K562 (cell line): ENCODE results near the gene C8A. TPM values are rescaled to one million over a fixed set of nuclear protein-coding genes. Genes with fewer than 3 reads are reported as not detected.

Source experiments
- ATAC-seq: fragments of 200-7000 bp; cut with Tn5 transposase; 3 replicates; pipeline ENCODE4 v1.9.1; 2020; ENCODE audit warnings: moderate library complexity
- BruUV-seq: library from RNA; stranded (reverse); fragments of 400-500 nt; replicated peaks from 2 replicates; lab custom pipeline; 2021; lab: Mats Ljungman, UMichigan
- CTCF ChIA-PET: fragments of 300-600 bp; formaldehyde crosslinking; extraction: SDS; loops from one replicate; lab custom pipeline; 2021; ENCODE audit warnings: low intra/inter-chr PET ratio; lab: Yijun Ruan, JAX
- POLR2A ChIA-PET: fragments of 300-600, 350-650 bp; sonication (Branson Sonifier 250); formaldehyde crosslinking; extraction: SDS; loops from one replicate; lab custom pipeline; 2021; ENCODE audit warnings: antibody characterized with exemption, inconsistent platforms; lab: Yijun Ruan, JAX
- DNase-seq, 4 experiments: peaks; one replicate each; pipeline versions ENCODE4 v3.0.0 to v3.0.0-alpha.2; 2011 to 2018; ENCODE audit warnings: low spot score in 3 of 4, mixed read lengths in 3 of 4; ENCODE audit errors: extremely low read depth in 1 of 4
- FAIRE-seq: peaks from 2 replicates; lab custom pipeline; 2011; peaks lifted over from hg19 to GRCh38; lab: Jason Lieb, UNC
- H2AFZ ChIP-seq: 2 replicates; pipeline ENCODE4 v1.6.0; 2011; ENCODE audit warnings: low read depth, low read length, control low read depth, inconsistent platforms
- H3K27ac ChIP-seq: fragments of 200-600 bp; 3 replicates; pipeline ENCODE4 v1.8.0; 2011; ENCODE audit warnings: low read depth, mild to moderate bottlenecking, control low read depth, inconsistent platforms, low read length, moderate library complexity, mixed read lengths; ENCODE audit errors: extremely low read depth
- H3K27me3 ChIP-seq, 2 experiments: fragments of 300-600 bp in 1 of 2; 2 replicates in 1 of 2; 3 replicates in 1 of 2; pipeline versions ENCODE4 v1.6.0 to v1.8.0; 2011; ENCODE audit warnings: inconsistent platforms in 2 of 2, low read length in 2 of 2, mild to moderate bottlenecking in 1 of 2, mixed read lengths in 1 of 2, moderate library complexity in 1 of 2; ENCODE audit not compliant: control insufficient read depth in 2 of 2, insufficient read depth in 2 of 2
- H3K36me3 ChIP-seq: fragments of 300-600 bp; 3 replicates; pipeline ENCODE4 v1.8.0; 2011; ENCODE audit warnings: mild to moderate bottlenecking, low read length, inconsistent platforms; ENCODE audit not compliant: control insufficient read depth, insufficient read depth
- H3K4me1 ChIP-seq, 2 experiments: fragments of 200-600 bp in 1 of 2; replicated peaks in 1 of 2; 2 replicates in 1 of 2; 3 replicates in 1 of 2; pipeline versions ENCODE4 v1.5.1 to v1.8.0; 2011; ENCODE audit warnings: inconsistent platforms in 2 of 2, low read length in 2 of 2, mild to moderate bottlenecking in 1 of 2, mixed read lengths in 1 of 2, moderate library complexity in 1 of 2; ENCODE audit not compliant: control insufficient read depth in 2 of 2, insufficient read depth in 2 of 2
- H3K4me2 ChIP-seq: 2 replicates; pipeline ENCODE4 v1.6.1; 2011; ENCODE audit warnings: low read length, control low read depth, inconsistent platforms, mixed read lengths; ENCODE audit not compliant: insufficient read depth
- H3K4me3 ChIP-seq: fragments of 200-600 bp; sonication (generic), shearing (Covaris generic); 2 replicates; pipeline ENCODE4 v1.5.1; 2016; ENCODE audit warnings: control low read depth, inconsistent platforms
- H3K79me2 ChIP-seq: fragments of 200-600 bp; 3 replicates; pipeline ENCODE4 v1.8.0; 2011; ENCODE audit warnings: low read length, inconsistent platforms; ENCODE audit not compliant: control insufficient read depth, insufficient read depth
- H3K9ac ChIP-seq, 2 experiments: 2 replicates each; pipeline versions ENCODE4 v1.6.0 to v1.6.1; 2011; ENCODE audit warnings: low read depth in 2 of 2, low read length in 2 of 2, control low read depth in 1 of 2, inconsistent platforms in 1 of 2, mild to moderate bottlenecking in 1 of 2, mixed read lengths in 1 of 2; ENCODE audit not compliant: insufficient read depth in 1 of 2
- H3K9me1 ChIP-seq: one replicate; pipeline ENCODE4 v1.6.0; 2011; ENCODE audit warnings: inconsistent platforms, mild to moderate bottlenecking, low read length, moderate library complexity; ENCODE audit not compliant: control insufficient read depth, insufficient read depth
- H3K9me3 ChIP-seq: replicated peaks from 2 replicates; pipeline ENCODE4 v1.5.1; 2011; ENCODE audit warnings: low read depth, low read length, inconsistent platforms; ENCODE audit not compliant: control insufficient read depth, insufficient read depth
- H4K20me1 ChIP-seq: replicated peaks from 2 replicates; pipeline ENCODE4 v1.6.1; 2011; ENCODE audit warnings: low read length, inconsistent platforms, mixed read lengths; ENCODE audit not compliant: control insufficient read depth, insufficient read depth
- CBFA2T3 ChIP-seq: fragments of 450-650 bp; IDR thresholded peaks from 2 replicates; pipeline ENCODE4 v1.6.1; 2017
- DPF2 ChIP-seq: fragments of 450-650 bp; IDR thresholded peaks from 2 replicates; pipeline ENCODE4 v1.6.1; 2016
- ELF2 ChIP-seq: fragments of 250-450 bp; sonication (Bioruptor Pico); IDR thresholded peaks from 2 replicates; pipeline ENCODE4 v1.5.0; 2021; ENCODE audit warnings: mild to moderate bottlenecking
- FOXJ3 ChIP-seq: sonication (generic); formaldehyde crosslinking; IDR thresholded peaks from 2 replicates; pipeline ENCODE4 v1.4.0; 2020; ENCODE audit warnings: mild to moderate bottlenecking, missing genetic modification reagents
- GTF2B ChIP-seq: IDR thresholded peaks from 2 replicates; pipeline ENCODE4 v1.6.1; 2011; ENCODE audit not compliant: insufficient read length; ENCODE audit errors: extremely low read depth
- KLF16 ChIP-seq: IDR thresholded peaks from 2 replicates; pipeline ENCODE4 v1.6.1; 2016; ENCODE audit warnings: antibody characterized with exemption
- KLF6 ChIP-seq: fragments of 250-450 bp; sonication (Bioruptor Pico); IDR thresholded peaks from 2 replicates; pipeline ENCODE4 v1.4.0; 2020; ENCODE audit warnings: mild to moderate bottlenecking, moderate library complexity, borderline replicate concordance
- REST ChIP-seq, 2 experiments: fragments of 450-650 bp; formaldehyde crosslinking in 1 of 2; IDR thresholded peaks; 2 replicates each; pipeline versions ENCODE4 v1.4.0 to v1.6.1; 2014 to 2020; ENCODE audit warnings: mild to moderate bottlenecking in 2 of 2, borderline replicate concordance in 1 of 2, low read depth in 1 of 2
- SMC3 ChIP-seq: conservative IDR thresholded peaks from 2 replicates; pipeline ENCODE4 v1.6.1; 2011; ENCODE audit warnings: low read depth, low read length, improper control_type of control experiment; ENCODE audit not compliant: insufficient read depth
- SP1 ChIP-seq: sonication (generic); formaldehyde crosslinking; IDR thresholded peaks from 2 replicates; pipeline ENCODE4 v1.8.1; 2022; ENCODE audit warnings: mild to moderate bottlenecking, missing genetic modification reagents
- STAG1 ChIP-seq: sonication (generic); formaldehyde crosslinking; IDR thresholded peaks from 2 replicates; pipeline ENCODE4 v1.5.0; 2020; ENCODE audit warnings: missing genetic modification reagents, borderline replicate concordance
- TAF15 ChIP-seq: fragments of 200-400 bp; formaldehyde crosslinking; IDR thresholded peaks from 2 replicates; pipeline ENCODE4 v1.6.1; 2017; ENCODE audit warnings: mild to moderate bottlenecking, low read depth, low read length, moderate library complexity
- TAF9B ChIP-seq: fragments of 450-650 bp; IDR thresholded peaks from 2 replicates; pipeline ENCODE4 v1.6.1; 2018; ENCODE audit warnings: mild to moderate bottlenecking; ENCODE audit not compliant: partially characterized antibody
- YBX1 ChIP-seq: fragments of 450-650 bp; IDR thresholded peaks from 2 replicates; pipeline ENCODE4 v1.7.1; 2016; ENCODE audit warnings: mild to moderate bottlenecking
- WGBS: fragments of 100-300 bp; shearing (Covaris generic); methylation state at CpG from one replicate; pipeline ENCODE4 v1.1.6; 2016; ENCODE audit warnings: low coverage, mixed read lengths; ENCODE audit not compliant: insufficient coverage; ENCODE audit errors: missing lambda C conversion rate; 5-methylcytosine and 5-hydroxymethylcytosine counted together
- in situ Hi-C: fragments of 300-500 bp; cut with MboI; formaldehyde crosslinking; loops from 4 replicates; pipeline ENCODE4 v1.15.0; 2018; ENCODE audit warnings: inconsistent platforms, mixed read lengths
- intact Hi-C: fragments of 100-400 bp; cut with micrococcal nuclease; formaldehyde crosslinking; loops from 2 replicates; pipeline ENCODE4 v1.14.2; 2022
- polyA plus RNA-seq, 8 experiments: library from polyadenylated mRNA; depleted of rRNA in 4 of 8; stranded (reverse) in 5 of 8; unstranded in 3 of 8; fragments of >200 nt; fragmentation: Nextera tagmentation in 2 of 8; fragmentation: Illumina TruSeq in 1 of 8; extraction: Ambion mirVana in 2 of 8; extraction: Trizol in 1 of 8; gene quantifications; 2 replicates each; pipeline versions ENCODE4 v1.2.1 to v1.2.3, GENCODE V29; 2011 to 2014; ENCODE audit warnings: inconsistent platforms in 1 of 8, missing spikeins in 1 of 8
- total RNA-seq, 7 experiments: library from RNA; depleted of rRNA in 6 of 7; stranded (reverse); fragments of >200 nt in 6 of 7; fragmentation: Illumina TruSeq in 2 of 7; extraction: Trizol in 2 of 7; gene quantifications; 2 replicates each; pipeline versions ENCODE4 v1.2.1 to v1.2.3, GENCODE V29; 2011 to 2021; ENCODE audit warnings: low replicate concordance in 1 of 7

The C8A gene
- total and polyA plus RNA-seq, 9 of the 15 experiments (the other 6 are each of a cell fraction or from before 2014, with no cell fraction given): 0.09 TPM; not detected in 8

GRCh38 chr1:56820755-56821461 is 33.7 kb upstream of the C8A start:
- Histone ChIP-seq H3K9ac (no peak overlapping the region), H3K4me1 (no peaks in the 10 kb centered on the region), H3K4me3 (no peak overlapping the region), H3K9me1 (no peaks in the 10 kb centered on the region), H3K27ac (no peak overlapping the region), H3K27me3 (peaks cover 0 to 8% of the 10 kb centered on the region in 2 experiments; a peak in 2 of 5 replicates), H3K79me2 (no peaks in the 10 kb centered on the region), H3K9me3 (no peaks in the 10 kb centered on the region), H3K4me2 (no peak overlapping the region), H3K36me3 (no peaks in the 10 kb centered on the region), H2AFZ (no peak overlapping the region), H4K20me1 (no peaks in the 10 kb centered on the region; the same call in 1 of the 2 replicates)
- intact Hi-C loops (loop anchor here (5.0 kb wide), 3 partner anchors 234 to 1534 kb away; no protein-coding TSS in a partner anchor), in situ Hi-C loops (loop anchor here (10.0 kb wide), 1 partner anchor 144 kb away; the partner anchor contains the start of gene C8B)
- peak; percentile 80 to 85 (median 81) for DNase-seq
- FAIRE-seq: peak; percentile 91
- POLR2A ChIA-PET: no interaction called here
- 3% methylated on average over 7 of the region's 7 CpGs for WGBS
- CTCF ChIA-PET: interaction anchor here (0.7 to 1.4 kb wide), 2 partner anchors 1458 to 1536 kb away, joined by 4 to 7 read pairs; no protein-coding TSS in a partner anchor
- no TSS peak for BruUV-seq
- peak; percentile 99 for ATAC-seq
- TF ChIP-seq CBFA2T3: no peak
- peak; percentile 40; the same call in 1 of the 2 replicates for TF ChIP-seq REST (IDR thresholded peaks at IDR 0.05; ENCODE audit: borderline replicate concordance)
- no peak for TF ChIP-seq REST (CRISPR knock-in tag; IDR thresholded peaks at IDR 0.05; ENCODE audit: low read depth)
- TF ChIP-seq YBX1: no peak
- TF ChIP-seq TAF15: no peak
- no peak for TF ChIP-seq ELF2 (CRISPR knock-in tag)
- no peak for TF ChIP-seq GTF2B
- peak; percentile 44; the same call in 1 of the 2 replicates for TF ChIP-seq STAG1 (CRISPR knock-in tag)
- no peak for TF ChIP-seq TAF9B
- TF ChIP-seq KLF6 (CRISPR knock-in tag): no peak
- no peak for TF ChIP-seq FOXJ3 (CRISPR knock-in tag)
- no peak for TF ChIP-seq SP1 (CRISPR knock-in tag)
- TF ChIP-seq DPF2: no peak
- TF ChIP-seq SMC3: peak; percentile 50
- no peak for TF ChIP-seq KLF16
